GM19023 (cell line): ENCODE measurements around the gene MRPL41.
"Not testable (repeated sequence)": the region's sequence is repeated elsewhere in the genome, so short reads cannot be mapped to it uniquely, and the experiment has no call there.

Experiments
- ATAC-seq: cut with Tn5 transposase; IDR thresholded peaks from one replicate; pipeline ENCODE4 v1.9.1; 2021; ENCODE audit warnings: mild to moderate bottlenecking, moderate library complexity; ENCODE audit not compliant: unreplicated experiment

The MRPL41 gene

GRCh38 chr9:137521405-137521985 is 30.2 kb upstream of the MRPL41 start:
- ATAC-seq, result no peak

- ATAC-seq, result no peak
Measured at GRCh38 chr9:137522746-137523455, 28.8 kb upstream of the MRPL41 start.

- ATAC-seq, result no peak
Measured at GRCh38 chr9:137524161-137524980, 27.3 kb upstream of the MRPL41 start.

GRCh38 chr9:137524981-137525317 is 26.7 kb upstream of the MRPL41 start:
- no peak for ATAC-seq

GRCh38 chr9:137530331-137530730 is 21.3 kb upstream of the MRPL41 start:
- no peak for ATAC-seq

GRCh38 chr9:137531099-137531765 is 20.4 kb upstream of the MRPL41 start:
- no peak for ATAC-seq

- ATAC-seq, result not testable (repeated sequence)
Measured at GRCh38 chr9:137532891-137533468, 18.7 kb upstream of the MRPL41 start.

GRCh38 chr9:137534256-137535119 is 17.2 kb upstream of the MRPL41 start:
- no peak for ATAC-seq

GRCh38 chr9:137535120-137535428 is 16.6 kb upstream of the MRPL41 start:
- ATAC-seq, result no peak

- not testable (repeated sequence) for ATAC-seq
Measured at GRCh38 chr9:137536594-137537131, 15.0 kb upstream of the MRPL41 start.

- ATAC-seq, result no peak
Measured at GRCh38 chr9:137538058-137538457, 13.6 kb upstream of the MRPL41 start.

- ATAC-seq, result no peak
Measured at GRCh38 chr9:137540536-137540935, 11.1 kb upstream of the MRPL41 start.

GRCh38 chr9:137542486-137542885 is 9.2 kb upstream of the MRPL41 start:
- no peak for ATAC-seq

GRCh38 chr9:137543237-137543963 is 8.3 kb upstream of the MRPL41 start:
- ATAC-seq, result no peak

- no peak for ATAC-seq
Measured at GRCh38 chr9:137544176-137544760, 7.4 kb upstream of the MRPL41 start.

GRCh38 chr9:137545123-137545522 is 6.6 kb upstream of the MRPL41 start:
- ATAC-seq, result no peak

GRCh38 chr9:137547687-137548543 is 3.8 kb upstream of the MRPL41 start:
- no peak for ATAC-seq

GRCh38 chr9:137550231-137550621 is 1.5 kb upstream of the MRPL41 start, which contains the start of gene PNPLA7:
PNPLA7 (minus strand) TSS chr9:137550402; CDS start chr9:137550197, 205 bp downstream.
- ATAC-seq, result no peak
